Stimulated activated naive B cell treated with anti-CD40 and anti-IgM and Interleukin-4, amounts not matched to agents 10 μg/mL and 1 μg/mL and 100 μg/mL, for 72 hours (primary cell): ENCODE results near the gene SNX22.

Experiments used
- ATAC-seq, 2 donors: fragments of 150-1000 bp; cut with Tn5 transposase; replicated peaks; 2 replicates each; pipeline ENCODE4 v1.10.0; 2021; ENCODE audit warnings: moderate library complexity in 1 of 2
- DNase-seq: peaks from one replicate; pipeline ENCODE4 v3.0.0; 2021
- H3K27ac Mint-ChIP-seq: one replicate; pipeline ENCODE4 v1.8.0; 2022; ENCODE audit warnings: mild to moderate bottlenecking, mixed read lengths
- H3K27me3 Mint-ChIP-seq, 2 donors: one replicate each; pipeline ENCODE4 v1.8.0; 2022; ENCODE audit warnings: mixed read lengths in 2 of 2
- H3K36me3 Mint-ChIP-seq, 2 donors: one replicate each; pipeline ENCODE4 v1.8.0; 2022; ENCODE audit warnings: mixed read lengths in 2 of 2, mild to moderate bottlenecking in 1 of 2
- H3K4me1 Mint-ChIP-seq, 2 donors: one replicate each; pipeline ENCODE4 v1.8.0; 2022; ENCODE audit warnings: mixed read lengths in 2 of 2, mild to moderate bottlenecking in 1 of 2
- H3K4me3 Mint-ChIP-seq, 2 donors: one replicate each; pipeline ENCODE4 v1.8.0; 2022; ENCODE audit warnings: mild to moderate bottlenecking in 2 of 2, mixed read lengths in 2 of 2, moderate library complexity in 1 of 2
- H3K9me3 Mint-ChIP-seq, 2 donors: one replicate each; pipeline ENCODE4 v1.8.0; 2022; ENCODE audit warnings: mixed read lengths in 2 of 2, mild to moderate bottlenecking in 1 of 2

Gene SNX22

GRCh38 chr15:64144192-64144564, 7.4 kb upstream of the SNX22 start:
- ATAC-seq (peak in 1 of 2 donors; percentile 20), DNase-seq (no peak)
- peaks cover 30 to 38% of the 10 kb centered on the region in 2 donors for H3K36me3 Mint-ChIP-seq
- H3K4me3 Mint-ChIP-seq: peak overlapping the region in 1 of 2 donors; percentile 7
- no peaks in the 10 kb centered on the region for H3K27me3 Mint-ChIP-seq
- peaks cover 22 to 39% of the 10 kb centered on the region in 2 donors for H3K4me1 Mint-ChIP-seq
- no peaks in the 10 kb centered on the region for H3K9me3 Mint-ChIP-seq
- H3K27ac Mint-ChIP-seq: peak overlapping the region; percentile 95

- H3K27me3 Mint-ChIP-seq: no peaks in the 10 kb centered on the region
- H3K27ac Mint-ChIP-seq: peak overlapping the region; percentile 95
- peak overlapping the region in 1 of 2 donors; percentile 7 for H3K4me3 Mint-ChIP-seq
- ATAC-seq (peak; percentile 89 to 92), DNase-seq (peak; percentile 61)
- H3K9me3 Mint-ChIP-seq: no peaks in the 10 kb centered on the region
- peaks cover 30 to 38% of the 10 kb centered on the region in 2 donors for H3K36me3 Mint-ChIP-seq
- H3K4me1 Mint-ChIP-seq: peaks cover 27 to 44% of the 10 kb centered on the region in 2 donors
Measured at GRCh38 chr15:64144565-64145281, 6.8 kb upstream of the SNX22 start.

GRCh38 chr15:64146041-64146440, 5.5 kb upstream of the SNX22 start:
- Mint-ChIP-seq H3K4me3 (no peak overlapping the region), H3K27ac (peak overlapping the region; percentile 87), H3K4me1 (peaks cover 38 to 57% of the 10 kb centered on the region in 2 donors), H3K9me3 (no peaks in the 10 kb centered on the region), H3K36me3 (peaks cover 28 to 37% of the 10 kb centered on the region in 2 donors), H3K27me3 (no peaks in the 10 kb centered on the region)
- no peak for ATAC-seq
- DNase-seq: no peak

- H3K4me1 Mint-ChIP-seq: peaks cover 35 to 54% of the 10 kb centered on the region in 2 donors
- no peak overlapping the region for H3K4me3 Mint-ChIP-seq
- H3K27me3 Mint-ChIP-seq: no peaks in the 10 kb centered on the region
- no peaks in the 10 kb centered on the region for H3K9me3 Mint-ChIP-seq
- no peak overlapping the region for H3K27ac Mint-ChIP-seq
- DNase-seq: no peak
- H3K36me3 Mint-ChIP-seq: peaks cover 23 to 33% of the 10 kb centered on the region in 2 donors
- ATAC-seq: no peak
Measured at GRCh38 chr15:64146520-64146884, 5.0 kb upstream of the SNX22 start.

- H3K27ac Mint-ChIP-seq: peak overlapping the region; percentile 51
- DNase-seq (no peak), ATAC-seq (no peak)
- H3K36me3 Mint-ChIP-seq: peaks cover 19 to 28% of the 10 kb centered on the region in 2 donors
- peaks cover 31 to 48% of the 10 kb centered on the region in 2 donors for H3K4me1 Mint-ChIP-seq
- no peak overlapping the region for H3K4me3 Mint-ChIP-seq
- no peaks in the 10 kb centered on the region for H3K9me3 Mint-ChIP-seq
- no peaks in the 10 kb centered on the region for H3K27me3 Mint-ChIP-seq
Measured at GRCh38 chr15:64146885-64147681, 4.4 kb upstream of the SNX22 start.

GRCh38 chr15:64148168-64148567, 3.4 kb upstream of the SNX22 start:
- peak overlapping the region; percentile 25 for H3K27ac Mint-ChIP-seq
- no peak for DNase-seq
- no peak overlapping the region for H3K4me3 Mint-ChIP-seq
- H3K4me1 Mint-ChIP-seq: peaks cover 34 to 55% of the 10 kb centered on the region in 2 donors
- peaks cover 16 to 21% of the 10 kb centered on the region in 2 donors for H3K36me3 Mint-ChIP-seq
- H3K9me3 Mint-ChIP-seq: no peaks in the 10 kb centered on the region
- H3K27me3 Mint-ChIP-seq: no peaks in the 10 kb centered on the region
- no peak for ATAC-seq

GRCh38 chr15:64148581-64148980, 3.0 kb upstream of the SNX22 start:
- no peak for ATAC-seq
- Mint-ChIP-seq H3K4me1 (peaks cover 35 to 55% of the 10 kb centered on the region in 2 donors), H3K36me3 (peaks cover 14 to 20% of the 10 kb centered on the region in 2 donors), H3K9me3 (no peaks in the 10 kb centered on the region), H3K27me3 (no peaks in the 10 kb centered on the region), H3K27ac (no peak overlapping the region), H3K4me3 (no peak overlapping the region)
- no peak for DNase-seq

GRCh38 chr15:64149424-64149823, 2.1 kb upstream of the SNX22 start:
- ATAC-seq (no peak), DNase-seq (no peak)
- H3K36me3 Mint-ChIP-seq: peaks cover 13 to 21% of the 10 kb centered on the region in 2 donors
- H3K27ac Mint-ChIP-seq: peak overlapping the region; percentile 6
- H3K9me3 Mint-ChIP-seq: no peaks in the 10 kb centered on the region
- H3K27me3 Mint-ChIP-seq: no peaks in the 10 kb centered on the region
- peak overlapping the region in 1 of 2 donors; percentile 0 for H3K4me3 Mint-ChIP-seq
- peaks cover 39 to 58% of the 10 kb centered on the region in 2 donors for H3K4me1 Mint-ChIP-seq

GRCh38 chr15:64149893-64150578, 1.5 kb upstream of the SNX22 start:
- ATAC-seq: no peak
- Mint-ChIP-seq H3K4me3 (peak overlapping the region in 1 of 2 donors; percentile 0), H3K36me3 (peaks cover 7 to 18% of the 10 kb centered on the region in 2 donors), H3K4me1 (peaks cover 34 to 54% of the 10 kb centered on the region in 2 donors), H3K27me3 (no peaks in the 10 kb centered on the region), H3K9me3 (no peaks in the 10 kb centered on the region), H3K27ac (peak overlapping the region; percentile 6)
- no peak for DNase-seq

GRCh38 chr15:64152507-64153387, 1.2 kb downstream of the SNX22 start:
- Mint-ChIP-seq H3K4me1 (peaks cover 45 to 63% of the 10 kb centered on the region in 2 donors), H3K27ac (peak overlapping the region; percentile 94), H3K36me3 (peaks cover 15 to 29% of the 10 kb centered on the region in 2 donors), H3K27me3 (no peaks in the 10 kb centered on the region), H3K4me3 (peak overlapping the region; percentile 90), H3K9me3 (no peaks in the 10 kb centered on the region)
- ATAC-seq: peak; percentile 45
- peak; percentile 34 for DNase-seq

- ATAC-seq: peak; percentile 83 to 84
- Mint-ChIP-seq H3K36me3 (peaks cover 23 to 39% of the 10 kb centered on the region in 2 donors), H3K27ac (peak overlapping the region; percentile 94), H3K4me3 (peak overlapping the region; percentile 90), H3K4me1 (peaks cover 53 to 73% of the 10 kb centered on the region in 2 donors), H3K9me3 (no peaks in the 10 kb centered on the region), H3K27me3 (no peaks in the 10 kb centered on the region)
- DNase-seq: peak; percentile 96
Measured at GRCh38 chr15:64153480-64154367, 2.2 kb downstream of the SNX22 start.

- Mint-ChIP-seq H3K4me3 (peak overlapping the region in 1 of 2 donors; percentile 43), H3K4me1 (peaks cover 48 to 70% of the 10 kb centered on the region in 2 donors), H3K27ac (peak overlapping the region; percentile 72), H3K27me3 (no peaks in the 10 kb centered on the region), H3K9me3 (no peaks in the 10 kb centered on the region), H3K36me3 (peaks cover 37 to 52% of the 10 kb centered on the region in 2 donors)
- ATAC-seq (no peak), DNase-seq (no peak)
Measured at GRCh38 chr15:64155802-64156651, 4.5 kb downstream of the SNX22 start.
